ENCODE measurements around the gene TBC1D22A. TPM values are rescaled to one million over a fixed set of nuclear protein-coding genes. Genes with fewer than 3 reads are reported as not detected.

The TBC1D22A gene
- polyA plus RNA-seq, 1 donor from 2014 or later: 9.3 TPM

- no peaks in the 10 kb centered on the region for H3K9me2 ChIP-seq (ENCODE audit: insufficient read depth, low read length)
- H3K27me3 ChIP-seq (ENCODE audit: insufficient read depth, low read depth, low read length): no peaks in the 10 kb centered on the region
- no peak for TF ChIP-seq POLR2AphosphoS5 (IDR thresholded peaks at IDR 0.05)
- no peak for TF ChIP-seq SMC3 (conservative IDR thresholded peaks at IDR 0.05; ENCODE audit: poor library complexity)
- no peak for TF ChIP-seq EZH2 (IDR thresholded peaks at IDR 0.05; ENCODE audit: borderline replicate concordance, insufficient read depth, low read length, poor library complexity, severe bottlenecking)
- no peak for TF ChIP-seq REST (IDR thresholded peaks at IDR 0.05; ENCODE audit: borderline replicate concordance)
- TF ChIP-seq EP300 (conservative IDR thresholded peaks at IDR 0.05; ENCODE audit: poor library complexity, severe bottlenecking): no peak
- TF ChIP-seq RAD21 (conservative IDR thresholded peaks at IDR 0.05): no peak
- no peak for TF ChIP-seq TAF1 (IDR thresholded peaks at IDR 0.05; ENCODE audit: low read depth)
- no peak for TF ChIP-seq MXI1 (conservative IDR thresholded peaks at IDR 0.05; ENCODE audit: poor library complexity, severe bottlenecking)
- no peak for TF ChIP-seq CTCF (IDR thresholded peaks at IDR 0.05; ENCODE audit: poor library complexity, severe bottlenecking)
- no peaks in the 10 kb centered on the region for H3K36me3 ChIP-seq (ENCODE audit: insufficient read depth, low read length)
- no peaks in the 10 kb centered on the region for H3K9me3 ChIP-seq (ENCODE audit: low read length)
- no peaks in the 10 kb centered on the region for H3K79me2 ChIP-seq (replicated peaks; ENCODE audit: insufficient read depth, low read length)
- no peak overlapping the region for H3K4me2 ChIP-seq (ENCODE audit: low read length)
- H2AFZ ChIP-seq (ENCODE audit: low read depth, low read length): no peak overlapping the region
- H3K4me3 ChIP-seq (ENCODE audit: low read length): no peak overlapping the region
- H3F3A ChIP-seq (ENCODE audit: insufficient read depth, low read length, poor library complexity, severe bottlenecking): no peaks in the 10 kb centered on the region
- H3K27ac ChIP-seq (ENCODE audit: low read length): no peak overlapping the region
- H4K20me1 ChIP-seq (ENCODE audit: insufficient read depth): no peaks in the 10 kb centered on the region
- H3K9ac ChIP-seq (ENCODE audit: low read length): no peak overlapping the region
These were observed 399.2 kb downstream of the TBC1D22A start for GRCh38 chr22:47161631-47162030.

- Histone ChIP-seq H3K9ac (ENCODE audit: low read length) (no peak overlapping the region), H4K20me1 (ENCODE audit: insufficient read depth) (no peaks in the 10 kb centered on the region), H3K4me2 (ENCODE audit: low read length) (no peak overlapping the region), H3K9me2 (ENCODE audit: insufficient read depth, low read length) (no peaks in the 10 kb centered on the region), H3K4me3 (ENCODE audit: low read length) (no peak overlapping the region), H3F3A (ENCODE audit: insufficient read depth, low read length, poor library complexity, severe bottlenecking) (no peaks in the 10 kb centered on the region), H3K79me2 (replicated peaks; ENCODE audit: insufficient read depth, low read length) (no peaks in the 10 kb centered on the region), H3K27me3 (ENCODE audit: insufficient read depth, low read depth, low read length) (no peaks in the 10 kb centered on the region), H3K27ac (ENCODE audit: low read length) (no peak overlapping the region), H2AFZ (ENCODE audit: low read depth, low read length) (no peak overlapping the region), H3K36me3 (ENCODE audit: insufficient read depth, low read length) (no peaks in the 10 kb centered on the region), H3K9me3 (ENCODE audit: low read length) (no peaks in the 10 kb centered on the region)
- no peak for TF ChIP-seq EP300 (conservative IDR thresholded peaks at IDR 0.05; ENCODE audit: poor library complexity, severe bottlenecking)
- no peak for TF ChIP-seq MXI1 (conservative IDR thresholded peaks at IDR 0.05; ENCODE audit: poor library complexity, severe bottlenecking)
- TF ChIP-seq EZH2 (IDR thresholded peaks at IDR 0.05; ENCODE audit: borderline replicate concordance, insufficient read depth, low read length, poor library complexity, severe bottlenecking): no peak
- TF ChIP-seq REST (IDR thresholded peaks at IDR 0.05; ENCODE audit: borderline replicate concordance): no peak
- no peak for TF ChIP-seq SMC3 (conservative IDR thresholded peaks at IDR 0.05; ENCODE audit: poor library complexity)
- TF ChIP-seq CTCF (IDR thresholded peaks at IDR 0.05; ENCODE audit: poor library complexity, severe bottlenecking): no peak
- TF ChIP-seq TAF1 (IDR thresholded peaks at IDR 0.05; ENCODE audit: low read depth): no peak
- TF ChIP-seq RAD21 (conservative IDR thresholded peaks at IDR 0.05): no peak
- TF ChIP-seq POLR2AphosphoS5 (IDR thresholded peaks at IDR 0.05): no peak
These were observed 400.4 kb downstream of the TBC1D22A start for GRCh38 chr22:47162865-47163264.
